GM23248 (cell line): Measurements from ENCODE around the gene SLC25A10. TPM values are rescaled to one million over a fixed set of nuclear protein-coding genes. Genes with fewer than 3 reads are reported as not detected.

ENCODE experiments used
- DNase-seq: peaks from one replicate; pipeline ENCODE4 v3.0.0-alpha.2; 2015
- H2AFZ ChIP-seq: fragments of 200-600 bp; sonication (generic); 2 replicates; pipeline ENCODE4 v1.6.1; 2016; ENCODE audit warnings: antibody characterized with exemption
- H3F3A ChIP-seq: fragments of 200-600 bp; sonication (generic); 2 replicates; pipeline ENCODE4 v1.6.1; 2016; ENCODE audit warnings: mild to moderate bottlenecking, antibody characterized with exemption, mixed run types; ENCODE audit not compliant: insufficient read depth
- H3K27ac ChIP-seq: fragments of 200-600 bp; sonication (generic); 2 replicates; pipeline ENCODE4 v1.5.1; 2016; ENCODE audit warnings: mild to moderate bottlenecking
- H3K27me3 ChIP-seq: fragments of 200-600 bp; sonication (generic); replicated peaks from 2 replicates; pipeline ENCODE4 v1.6.1; 2016; ENCODE audit warnings: mild to moderate bottlenecking; ENCODE audit not compliant: insufficient read depth
- H3K36me3 ChIP-seq: fragments of 200-600 bp; sonication (generic); 2 replicates; pipeline ENCODE4 v1.6.1; 2016; ENCODE audit warnings: low read depth, mild to moderate bottlenecking
- H3K4me1 ChIP-seq: fragments of 200-600 bp; sonication (generic); 2 replicates; pipeline ENCODE4 v1.6.1; 2016; ENCODE audit warnings: mild to moderate bottlenecking; ENCODE audit not compliant: insufficient read depth
- H3K4me2 ChIP-seq: fragments of 200-600 bp; sonication (generic); one replicate; pipeline ENCODE4 v1.6.1; 2016; ENCODE audit warnings: mild to moderate bottlenecking; ENCODE audit not compliant: unreplicated experiment
- H3K4me3 ChIP-seq: fragments of 200-600 bp; sonication (generic); 2 replicates; pipeline ENCODE4 v1.5.1; 2016; ENCODE audit warnings: mild to moderate bottlenecking
- H3K79me2 ChIP-seq: fragments of 200-600 bp; sonication (generic); 2 replicates; pipeline ENCODE4 v1.6.1; 2016; ENCODE audit warnings: mild to moderate bottlenecking; ENCODE audit not compliant: insufficient read depth
- H3K9ac ChIP-seq: fragments of 200-600 bp; sonication (generic); 2 replicates; pipeline ENCODE4 v1.6.1; 2016; ENCODE audit warnings: mild to moderate bottlenecking
- H3K9me2 ChIP-seq: fragments of 200-600 bp; sonication (generic); 2 replicates; pipeline ENCODE4 v1.6.1; 2016; ENCODE audit warnings: mixed run types, mild to moderate bottlenecking, moderate library complexity; ENCODE audit not compliant: insufficient read depth
- H3K9me3 ChIP-seq: fragments of 200-600 bp; sonication (generic); one replicate; pipeline ENCODE4 v1.6.1; 2017; ENCODE audit warnings: low read depth
- H4K20me1 ChIP-seq: fragments of 200-600 bp; sonication (generic); 2 replicates; pipeline ENCODE4 v1.6.0; 2016; ENCODE audit not compliant: insufficient read depth
- EZH2 ChIP-seq: fragments of 200-600 bp; sonication (generic); IDR thresholded peaks from 2 replicates; pipeline ENCODE4 v1.6.1; 2018; ENCODE audit warnings: antibody characterized with exemption, mild to moderate bottlenecking; ENCODE audit not compliant: insufficient read depth, poor library complexity, severe bottlenecking
- EZH2phosphoT487 ChIP-seq: fragments of 200-600 bp; sonication (generic); IDR thresholded peaks from 2 replicates; pipeline ENCODE4 v1.6.1; 2018; ENCODE audit warnings: antibody characterized with exemption, moderate library complexity, mild to moderate bottlenecking, low read depth; ENCODE audit not compliant: insufficient read depth
- WGBS, 2 experiments: methylation state at CpG; one replicate each; pipeline ENCODE4 v1.1.6; 2015 to 2017; ENCODE audit warnings: low lambda C conversion rate in 2 of 2, low coverage in 1 of 2; ENCODE audit errors: missing lambda C conversion rate in 2 of 2; 5-methylcytosine and 5-hydroxymethylcytosine counted together
- in situ Hi-C: fragments of 300-500 bp; cut with MboI; formaldehyde crosslinking; loops from 2 replicates; pipeline ENCODE4 v1.15.0; 2020
- polyA plus RNA-seq: library from polyadenylated mRNA; unstranded; fragments of >200 nt; fragmentation: Nextera tagmentation; extraction: Ambion mirVana; gene quantifications from 2 replicates; pipeline ENCODE4 v1.2.1, GENCODE V29; 2016
- total RNA-seq: library from RNA; depleted of rRNA; stranded (reverse); fragments of >200 nt; shearing (Covaris generic); gene quantifications from 2 replicates; pipeline ENCODE4 v1.2.3, GENCODE V29; 2014

SLC25A10 gene
- total and polyA plus RNA-seq, 2 experiments from 2014 or later: 12.5 to 16.9 TPM

DNA sequence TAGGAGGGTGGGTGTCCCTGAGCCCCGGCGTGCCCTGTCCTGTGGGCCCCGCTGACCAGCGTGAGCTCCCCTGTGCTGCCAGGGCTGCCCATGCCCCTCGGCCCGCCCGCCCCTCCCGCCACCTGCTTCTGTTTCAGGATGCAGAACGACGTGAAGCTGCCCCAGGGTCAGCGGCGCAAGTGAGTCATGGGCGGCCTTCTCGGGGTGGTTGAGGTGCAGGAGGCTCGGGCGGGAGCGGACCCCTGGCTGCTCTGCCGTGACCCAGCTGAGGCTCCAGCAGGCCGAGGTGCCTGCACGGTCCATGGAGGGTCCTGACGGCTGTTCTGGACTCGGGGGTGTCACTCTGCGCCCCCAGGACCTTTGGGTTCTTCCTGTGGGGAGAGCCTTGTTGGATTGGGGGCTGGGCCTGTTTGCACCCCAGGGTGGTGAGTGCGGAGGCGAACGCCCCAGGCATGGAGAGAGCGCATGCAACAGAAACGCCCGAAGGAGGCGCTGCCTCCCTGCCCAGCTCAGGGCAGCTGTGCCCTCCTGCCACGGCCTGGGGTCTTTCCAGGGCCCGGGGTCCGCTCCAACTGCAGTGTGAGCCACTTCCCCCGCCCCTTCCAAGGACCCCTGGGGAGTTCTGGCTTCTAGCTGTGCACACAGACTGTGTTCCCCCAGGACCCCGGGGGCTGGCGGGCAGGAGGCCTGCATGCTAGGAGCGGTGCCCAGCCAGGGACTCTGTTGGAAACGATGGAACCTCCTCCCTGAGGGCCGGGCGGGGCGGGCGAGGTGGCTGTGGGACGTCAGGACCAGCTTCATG is 4.0 kb downstream of the SLC25A10 start:
- H3K27ac ChIP-seq: no peak overlapping the region
- H3K9ac ChIP-seq: no peak overlapping the region
- DNase-seq: no peak
- no peak overlapping the region for H3K4me3 ChIP-seq
- no peaks in the 10 kb centered on the region for H3K36me3 ChIP-seq
- H3K4me1 ChIP-seq: peaks cover 10% of the 10 kb centered on the region
- H3K79me2 ChIP-seq: no peaks in the 10 kb centered on the region
- H3F3A ChIP-seq: no peaks in the 10 kb centered on the region
- H3K27me3 ChIP-seq: no peaks in the 10 kb centered on the region
- 85 to 87% methylated on average over 36 to 41 of the region's 43 CpGs for WGBS, 2 experiments
- TF ChIP-seq EZH2 (no peak), EZH2phosphoT487 (no peak)
- H3K9me2 ChIP-seq: no peaks in the 10 kb centered on the region
- in situ Hi-C loops: no loop called here
- H2AFZ ChIP-seq: no peak overlapping the region
- H4K20me1 ChIP-seq: no peaks in the 10 kb centered on the region
- H3K9me3 ChIP-seq: no peaks in the 10 kb centered on the region
- H3K4me2 ChIP-seq: no peak overlapping the region

DNA sequence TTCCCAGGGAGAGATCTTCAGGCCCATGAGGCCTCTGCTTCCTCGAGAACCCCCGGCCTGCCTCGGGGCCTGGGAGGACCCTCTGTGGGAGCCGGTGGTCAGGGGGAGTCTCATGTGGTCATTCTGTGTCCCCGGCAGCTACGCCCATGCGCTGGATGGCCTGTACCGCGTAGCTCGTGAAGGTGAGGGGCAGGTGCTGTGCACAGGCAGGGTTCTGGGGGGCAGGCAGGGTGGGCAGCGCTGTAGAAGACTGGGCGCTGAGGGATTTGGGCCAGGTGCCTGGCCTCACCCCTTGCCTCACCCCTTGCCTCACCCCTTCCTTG is 4.6 kb downstream of the SLC25A10 start:
- TF ChIP-seq EZH2phosphoT487: no peak
- TF ChIP-seq EZH2: no peak
- in situ Hi-C loops: no loop called here
- H3K4me2 ChIP-seq: no peak overlapping the region
- no peaks in the 10 kb centered on the region for H3F3A ChIP-seq
- 94 to 95% methylated on average over 11 to 12 of the region's 12 CpGs for WGBS, 2 experiments
- H3K27me3 ChIP-seq: no peaks in the 10 kb centered on the region
- no peaks in the 10 kb centered on the region for H4K20me1 ChIP-seq
- no peaks in the 10 kb centered on the region for H3K79me2 ChIP-seq
- H3K27ac ChIP-seq: no peak overlapping the region
- no peak for DNase-seq
- no peak overlapping the region for H2AFZ ChIP-seq
- H3K9me3 ChIP-seq: no peaks in the 10 kb centered on the region
- no peak overlapping the region for H3K4me3 ChIP-seq
- no peak overlapping the region for H3K9ac ChIP-seq
- H3K9me2 ChIP-seq: no peaks in the 10 kb centered on the region
- H3K4me1 ChIP-seq: peaks cover 5% of the 10 kb centered on the region; the same call in 1 of the 2 replicates
- H3K36me3 ChIP-seq: no peaks in the 10 kb centered on the region

DNA sequence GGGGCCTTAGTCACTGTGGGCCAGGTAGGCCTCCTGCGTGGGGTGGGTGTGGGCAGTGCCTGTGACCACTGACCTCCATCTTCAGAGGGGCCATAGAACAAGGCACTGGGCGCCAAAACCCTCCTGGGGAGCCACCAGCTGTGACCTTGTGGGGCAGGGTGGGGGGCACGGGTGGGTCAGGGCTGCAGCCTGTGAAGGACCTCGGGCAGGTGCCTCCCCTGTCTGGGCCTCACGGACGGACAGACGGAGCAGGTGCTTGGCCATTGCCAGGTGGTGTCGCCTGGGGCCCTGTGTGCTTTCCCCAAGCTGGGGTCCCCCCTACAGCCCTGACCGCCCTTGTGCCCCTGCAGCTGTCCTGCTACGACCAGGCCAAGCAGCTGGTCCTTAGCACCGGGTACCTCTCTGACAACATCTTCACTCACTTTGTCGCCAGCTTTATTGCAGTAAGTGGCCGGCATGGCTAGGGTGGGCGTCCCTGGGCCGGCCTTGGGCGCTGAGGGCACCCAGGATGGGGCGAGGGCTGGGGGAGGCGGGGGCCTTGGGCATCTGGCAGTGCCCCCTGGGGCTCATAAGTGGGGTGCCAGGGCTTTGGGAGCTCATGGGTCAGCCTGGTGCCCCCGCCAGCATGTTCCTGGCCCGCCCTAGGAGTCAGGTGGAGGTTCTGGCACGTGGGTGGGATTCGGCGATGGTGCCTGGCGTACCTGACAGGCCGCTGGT is 5.1 kb downstream of the SLC25A10 start:
- Histone ChIP-seq H3K4me1 (peaks cover 5% of the 10 kb centered on the region; the same call in 1 of the 2 replicates), H3F3A (no peaks in the 10 kb centered on the region), H3K4me3 (no peak overlapping the region), H3K79me2 (no peaks in the 10 kb centered on the region), H3K9me3 (no peaks in the 10 kb centered on the region), H2AFZ (no peak overlapping the region), H3K9me2 (no peaks in the 10 kb centered on the region), H3K36me3 (no peaks in the 10 kb centered on the region), H4K20me1 (no peaks in the 10 kb centered on the region), H3K27ac (no peak overlapping the region), H3K4me2 (no peak overlapping the region), H3K9ac (no peak overlapping the region), H3K27me3 (no peaks in the 10 kb centered on the region)
- TF ChIP-seq EZH2 (no peak), EZH2phosphoT487 (no peak)
- 93 to 97% methylated on average over 22 of the region's 25 CpGs for WGBS, 2 experiments
- in situ Hi-C loops: no loop called here
- DNase-seq: no peak

DNA sequence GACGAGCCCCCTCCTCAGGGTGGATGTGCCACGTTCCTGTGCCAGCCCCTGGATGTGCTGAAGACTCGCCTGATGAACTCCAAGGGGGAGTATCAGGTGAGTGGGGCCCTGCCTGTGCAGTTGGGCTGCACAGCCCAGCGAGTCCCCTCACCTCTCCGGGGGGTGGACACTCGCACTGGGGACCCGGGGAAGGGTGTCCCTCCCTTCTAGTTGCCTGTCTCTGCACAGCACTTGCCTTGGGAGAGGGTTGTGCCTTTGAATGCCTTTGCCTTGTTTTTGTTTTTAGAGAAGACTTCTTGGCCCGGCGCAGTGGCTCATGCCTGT is 5.6 kb downstream of the SLC25A10 start:
- DNase-seq: no peak
- Histone ChIP-seq H3K9me3 (no peaks in the 10 kb centered on the region), H3K4me2 (no peak overlapping the region), H3K4me3 (no peak overlapping the region), H3K79me2 (no peaks in the 10 kb centered on the region), H3K9me2 (no peaks in the 10 kb centered on the region), H3F3A (no peaks in the 10 kb centered on the region), H3K27me3 (no peaks in the 10 kb centered on the region), H3K9ac (no peak overlapping the region), H2AFZ (no peak overlapping the region), H3K36me3 (no peaks in the 10 kb centered on the region), H3K27ac (no peak overlapping the region), H3K4me1 (peaks cover 4% of the 10 kb centered on the region; the same call in 1 of the 2 replicates), H4K20me1 (no peaks in the 10 kb centered on the region)
- 92 to 94% methylated on average over 9 of the region's 9 CpGs for WGBS, 2 experiments
- TF ChIP-seq EZH2 (no peak), EZH2phosphoT487 (no peak)
- in situ Hi-C loops: no loop called here
